Astrocyte (in vitro differentiated cells and primary cell): ENCODE measurements around the gene TOMM6. TPM values are rescaled to one million over a fixed set of nuclear protein-coding genes. Genes with fewer than 3 reads are reported as not detected.

Experiments
- DNase-seq: peaks from one replicate; pipeline ENCODE4 v3.0.0-alpha.2; 2010; ENCODE audit warnings: low read depth
- FAIRE-seq: peaks from 2 replicates; lab custom pipeline; 2011; peaks lifted over from hg19 to GRCh38; lab: Jason Lieb, UNC
- H2AFZ ChIP-seq: 2 replicates; pipeline ENCODE4 v1.6.0; 2012; ENCODE audit warnings: low read depth, low read length, inconsistent platforms
- H3K27ac ChIP-seq: 2 replicates; pipeline ENCODE4 v1.5.1; 2011; ENCODE audit warnings: low read depth, low read length, inconsistent platforms
- H3K27me3 ChIP-seq: 2 replicates; pipeline ENCODE4 v1.6.0; 2011; ENCODE audit warnings: low read length, inconsistent platforms; ENCODE audit not compliant: insufficient read depth
- H3K36me3 ChIP-seq: 2 replicates; pipeline ENCODE4 v1.5.1; 2011; ENCODE audit warnings: low read length, inconsistent platforms; ENCODE audit not compliant: insufficient read depth
- H3K4me1 ChIP-seq: 2 replicates; pipeline ENCODE4 v1.5.1; 2011; ENCODE audit warnings: low read length, inconsistent platforms; ENCODE audit not compliant: insufficient read depth
- H3K4me2 ChIP-seq: 2 replicates; pipeline ENCODE4 v1.6.0; 2012; ENCODE audit warnings: low read length, inconsistent platforms
- H3K4me3 ChIP-seq: 2 replicates; pipeline ENCODE4 v1.5.1; 2011; ENCODE audit warnings: low read depth, mild to moderate bottlenecking, low read length, inconsistent platforms; ENCODE audit not compliant: insufficient read depth
- H3K79me2 ChIP-seq: 2 replicates; pipeline ENCODE4 v1.6.0; 2012; ENCODE audit warnings: mild to moderate bottlenecking, low read length, inconsistent platforms; ENCODE audit not compliant: insufficient read depth
- H3K9ac ChIP-seq: 2 replicates; pipeline ENCODE4 v1.6.0; 2012; ENCODE audit warnings: mild to moderate bottlenecking, low read length, inconsistent platforms
- H3K9me3 ChIP-seq: 2 replicates; pipeline ENCODE4 v1.5.1; 2012; ENCODE audit warnings: low read depth, mild to moderate bottlenecking, low read length, inconsistent platforms; ENCODE audit not compliant: insufficient read depth
- H4K20me1 ChIP-seq: 2 replicates; pipeline ENCODE4 v1.6.0; 2012; ENCODE audit warnings: low read length, inconsistent platforms; ENCODE audit not compliant: insufficient read depth
- H3K27ac Mint-ChIP-seq: one replicate; pipeline ENCODE4 v1.8.0; 2021; ENCODE audit warnings: mild to moderate bottlenecking, mixed read lengths; ENCODE audit not compliant: unreplicated experiment
- H3K27me3 Mint-ChIP-seq: one replicate; pipeline ENCODE4 v1.8.0; 2021; ENCODE audit warnings: low read depth, mixed read lengths; ENCODE audit not compliant: unreplicated experiment
- H3K36me3 Mint-ChIP-seq: one replicate; pipeline ENCODE4 v1.8.0; 2021; ENCODE audit warnings: low read depth, mixed read lengths; ENCODE audit not compliant: unreplicated experiment
- H3K4me1 Mint-ChIP-seq: one replicate; pipeline ENCODE4 v1.8.0; 2021; ENCODE audit warnings: low read depth, mixed read lengths; ENCODE audit not compliant: unreplicated experiment
- H3K4me3 Mint-ChIP-seq: one replicate; pipeline ENCODE4 v1.8.0; 2021; ENCODE audit warnings: mild to moderate bottlenecking, moderate library complexity, mixed read lengths; ENCODE audit not compliant: unreplicated experiment
- H3K9me3 Mint-ChIP-seq: one replicate; pipeline ENCODE4 v1.8.0; 2021; ENCODE audit warnings: mild to moderate bottlenecking, mixed read lengths; ENCODE audit not compliant: unreplicated experiment
- EZH2 ChIP-seq: IDR thresholded peaks from 2 replicates; pipeline ENCODE4 v1.6.1; 2012; ENCODE audit warnings: mild to moderate bottlenecking, low read length, inconsistent platforms; ENCODE audit not compliant: insufficient read depth
- total RNA-seq: library from RNA; stranded (reverse); gene quantifications from 2 replicates; pipeline ENCODE4 v1.2.1, GENCODE V29; 2021
- TF ChIP-seq, protein P1 (sequence below): IDR thresholded peaks from 2 replicates; pipeline ENCODE4 v1.5.1; 2011; ENCODE audit warnings: low read depth, mild to moderate bottlenecking, inconsistent platforms, low read length, moderate library complexity; ENCODE audit not compliant: insufficient read depth

Gene TOMM6
- total RNA-seq, 1 donor from 2014 or later: 159 TPM

DNA sequence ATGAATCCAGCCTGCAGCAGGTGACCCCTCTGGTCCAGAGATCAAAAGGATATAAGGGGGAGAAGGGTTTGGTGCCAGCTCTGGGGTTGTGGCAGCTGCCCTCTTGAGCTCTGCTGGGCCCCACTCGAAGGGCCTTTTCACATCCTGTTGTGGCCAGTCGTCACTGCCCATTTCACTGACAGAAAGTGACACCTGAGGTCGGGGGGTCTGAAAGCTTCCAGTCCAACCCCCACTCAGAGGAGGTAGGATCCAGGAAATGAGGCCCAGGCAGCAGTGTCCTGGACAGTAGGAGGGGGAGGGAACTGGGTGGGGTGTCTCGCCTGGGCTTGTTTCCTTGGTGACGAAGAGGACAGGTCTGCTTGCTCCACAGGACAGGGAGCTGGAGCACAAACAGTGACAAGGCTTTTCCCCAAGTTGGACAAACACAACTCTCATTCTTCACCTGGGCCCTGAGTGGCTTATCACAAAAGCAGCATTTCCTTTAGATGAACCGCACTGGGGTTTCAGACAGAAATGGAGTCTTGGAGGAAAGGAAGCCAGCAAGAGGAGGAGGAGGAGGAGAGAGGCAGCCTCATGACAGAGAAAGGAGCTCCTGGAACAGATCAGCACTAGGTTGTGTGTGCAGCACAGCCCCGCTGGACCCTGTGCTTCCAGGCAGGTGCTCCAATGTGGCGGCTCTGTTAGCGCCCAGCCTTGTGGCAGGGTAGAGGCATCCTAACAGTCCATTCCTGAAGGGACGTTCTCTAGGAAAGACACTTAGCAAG is 18.8 kb upstream of the TOMM6 start:
- H3K36me3 Mint-ChIP-seq: peaks cover 15% of the 10 kb centered on the region
- H3K27me3 ChIP-seq: no peaks in the 10 kb centered on the region
- H3K4me2 ChIP-seq: no peak overlapping the region
- H3K9me3 ChIP-seq: no peaks in the 10 kb centered on the region
- H3K27ac ChIP-seq: no peak overlapping the region
- no peaks in the 10 kb centered on the region for H3K27me3 Mint-ChIP-seq
- H3K79me2 ChIP-seq: no peaks in the 10 kb centered on the region
- no peak overlapping the region for H3K27ac Mint-ChIP-seq
- no peak for TF ChIP-seq EZH2
- TF ChIP-seq, protein P1, sequence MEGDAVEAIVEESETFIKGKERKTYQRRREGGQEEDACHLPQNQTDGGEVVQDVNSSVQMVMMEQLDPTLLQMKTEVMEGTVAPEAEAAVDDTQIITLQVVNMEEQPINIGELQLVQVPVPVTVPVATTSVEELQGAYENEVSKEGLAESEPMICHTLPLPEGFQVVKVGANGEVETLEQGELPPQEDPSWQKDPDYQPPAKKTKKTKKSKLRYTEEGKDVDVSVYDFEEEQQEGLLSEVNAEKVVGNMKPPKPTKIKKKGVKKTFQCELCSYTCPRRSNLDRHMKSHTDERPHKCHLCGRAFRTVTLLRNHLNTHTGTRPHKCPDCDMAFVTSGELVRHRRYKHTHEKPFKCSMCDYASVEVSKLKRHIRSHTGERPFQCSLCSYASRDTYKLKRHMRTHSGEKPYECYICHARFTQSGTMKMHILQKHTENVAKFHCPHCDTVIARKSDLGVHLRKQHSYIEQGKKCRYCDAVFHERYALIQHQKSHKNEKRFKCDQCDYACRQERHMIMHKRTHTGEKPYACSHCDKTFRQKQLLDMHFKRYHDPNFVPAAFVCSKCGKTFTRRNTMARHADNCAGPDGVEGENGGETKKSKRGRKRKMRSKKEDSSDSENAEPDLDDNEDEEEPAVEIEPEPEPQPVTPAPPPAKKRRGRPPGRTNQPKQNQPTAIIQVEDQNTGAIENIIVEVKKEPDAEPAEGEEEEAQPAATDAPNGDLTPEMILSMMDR: no peak
- no peak overlapping the region for H2AFZ ChIP-seq
- H3K9me3 Mint-ChIP-seq: no peaks in the 10 kb centered on the region
- no peak overlapping the region for H3K4me3 Mint-ChIP-seq
- peaks cover 11% of the 10 kb centered on the region for H3K4me1 Mint-ChIP-seq
- peaks cover 5% of the 10 kb centered on the region for H3K4me1 ChIP-seq
- no peaks in the 10 kb centered on the region for H3K36me3 ChIP-seq
- H3K9ac ChIP-seq: no peak overlapping the region
- FAIRE-seq: no peak
- no peak overlapping the region for H3K4me3 ChIP-seq
- no peak for DNase-seq
- H4K20me1 ChIP-seq: no peaks in the 10 kb centered on the region

DNA sequence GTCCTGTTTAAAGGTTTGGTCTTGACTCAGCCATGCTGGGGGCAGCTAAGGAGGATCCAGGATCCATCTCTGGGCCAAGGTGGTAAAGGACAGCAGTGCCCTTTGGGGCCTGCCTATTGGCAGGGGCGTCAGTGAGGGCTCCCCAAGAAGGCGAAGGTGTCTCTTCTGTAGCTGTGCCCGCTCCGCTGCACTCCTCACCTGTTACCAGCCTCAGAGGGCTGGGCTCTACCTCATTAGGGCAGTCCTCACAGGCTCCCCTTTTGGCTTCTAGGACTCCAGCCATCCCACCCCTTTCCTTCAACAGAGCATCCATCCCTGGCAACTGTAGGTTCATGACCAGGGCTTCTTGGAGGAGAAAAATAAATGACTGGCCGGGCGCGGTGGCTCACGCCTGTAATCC is 18.1 kb upstream of the TOMM6 start:
- H3K27ac Mint-ChIP-seq: no peak overlapping the region
- Histone ChIP-seq H3K79me2 (no peaks in the 10 kb centered on the region), H3K4me3 (no peak overlapping the region), H4K20me1 (no peaks in the 10 kb centered on the region), H2AFZ (no peak overlapping the region), H3K36me3 (no peaks in the 10 kb centered on the region), H3K27me3 (no peaks in the 10 kb centered on the region), H3K27ac (no peak overlapping the region), H3K4me2 (no peak overlapping the region), H3K4me1 (peaks cover 5% of the 10 kb centered on the region), H3K9me3 (no peaks in the 10 kb centered on the region), H3K9ac (no peak overlapping the region)
- H3K9me3 Mint-ChIP-seq: no peaks in the 10 kb centered on the region
- no peak overlapping the region for H3K4me3 Mint-ChIP-seq
- TF ChIP-seq, protein P1: no peak
- no peak for TF ChIP-seq EZH2
- DNase-seq: no peak
- H3K4me1 Mint-ChIP-seq: peaks cover 11% of the 10 kb centered on the region
- FAIRE-seq: no peak
- H3K27me3 Mint-ChIP-seq: no peaks in the 10 kb centered on the region
- peaks cover 19% of the 10 kb centered on the region for H3K36me3 Mint-ChIP-seq

- Histone ChIP-seq H2AFZ (no peak overlapping the region), H4K20me1 (no peaks in the 10 kb centered on the region), H3K9me3 (no peaks in the 10 kb centered on the region), H3K9ac (no peak overlapping the region), H3K36me3 (peaks cover 2% of the 10 kb centered on the region), H3K27ac (no peak overlapping the region), H3K4me2 (no peak overlapping the region), H3K4me3 (no peak overlapping the region), H3K27me3 (no peaks in the 10 kb centered on the region), H3K79me2 (no peaks in the 10 kb centered on the region), H3K4me1 (peaks cover 8% of the 10 kb centered on the region)
- no peak overlapping the region for H3K4me3 Mint-ChIP-seq
- H3K27me3 Mint-ChIP-seq: no peaks in the 10 kb centered on the region
- TF ChIP-seq, protein P1: no peak
- TF ChIP-seq EZH2: no peak
- peaks cover 18% of the 10 kb centered on the region for H3K4me1 Mint-ChIP-seq
- DNase-seq: no peak
- H3K27ac Mint-ChIP-seq: no peak overlapping the region
- no peaks in the 10 kb centered on the region for H3K9me3 Mint-ChIP-seq
- FAIRE-seq: no peak
- H3K36me3 Mint-ChIP-seq: peaks cover 19% of the 10 kb centered on the region
These were observed 17.0 kb upstream of the TOMM6 start for GRCh38 chr6:41770381-41771057.
